Measurements from ENCODE around the gene TLCD3A. TPM values are rescaled to one million over a fixed set of nuclear protein-coding genes. Genes with fewer than 3 reads are reported as not detected.
"Not testable (repeated sequence)": the region's sequence is repeated elsewhere in the genome, so short reads cannot be mapped to it uniquely, and the experiment has no call there.

TLCD3A gene
- total RNA-seq, 4 donors from 2014 or later, result 2.8 to 13.6 (median 7.1) TPM

GRCh38 chr17:774313-774584 is 41.9 kb downstream of the TLCD3A start:
- H3K36me3 ChIP-seq, result peaks cover 0 to 95% of the 10 kb centered on the region in 2 donors
- H3K4me3 ChIP-seq, result no peak overlapping the region
- H3K27ac ChIP-seq, result no peak overlapping the region
- WGBS, 2 donors (ENCODE audit: low coverage in 1 of 2), result 76 to 84% methylated on average over 4 to 5 of the region's 5 CpGs
- H3K9me3 ChIP-seq, result no peaks in the 10 kb centered on the region
- TF ChIP-seq CTCF (IDR thresholded peaks at IDR 0.05), result no peak
- no peak for TF ChIP-seq POLR2AphosphoS5 (IDR thresholded peaks at IDR 0.05)
- no peak for TF ChIP-seq EP300 (IDR thresholded peaks at IDR 0.05)
- TF ChIP-seq POLR2A (IDR thresholded peaks at IDR 0.05), result no peak
- no peaks in the 10 kb centered on the region for H3K27me3 ChIP-seq
- no peak for ATAC-seq
- no peaks in the 10 kb centered on the region for H3K4me1 ChIP-seq

GRCh38 chr17:778096-778495 is 45.7 kb downstream of the TLCD3A start:
- H3K4me1 ChIP-seq, result peaks cover 0 to 20% (median 9%) of the 10 kb centered on the region in 3 donors
- no peak overlapping the region for H3K4me3 ChIP-seq
- no peaks in the 10 kb centered on the region for H3K9me3 ChIP-seq
- H3K36me3 ChIP-seq, result peaks cover 0 to 59% of the 10 kb centered on the region in 2 donors
- H3K27ac ChIP-seq, result no peak overlapping the region
- TF ChIP-seq POLR2AphosphoS5 (IDR thresholded peaks at IDR 0.05) (no peak), POLR2A (IDR thresholded peaks at IDR 0.05) (no peak), EP300 (IDR thresholded peaks at IDR 0.05) (no peak), CTCF (IDR thresholded peaks at IDR 0.05) (no peak)
- H3K27me3 ChIP-seq, result no peaks in the 10 kb centered on the region
- 63 to 93% methylated on average over 4 to 8 of the region's 11 CpGs for WGBS, 2 donors (ENCODE audit: low coverage in 1 of 2)
- ATAC-seq, result no peak

- H3K4me1 ChIP-seq, result peaks cover 3 to 48% (median 21%) of the 10 kb centered on the region in 3 donors
- no peaks in the 10 kb centered on the region for H3K27me3 ChIP-seq
- TF ChIP-seq EP300 (IDR thresholded peaks at IDR 0.05), result no peak
- TF ChIP-seq POLR2A (IDR thresholded peaks at IDR 0.05), result peak; percentile 75 to 79
- TF ChIP-seq CTCF (IDR thresholded peaks at IDR 0.05), result peak in 3 of 4 experiments; percentile 28 to 45 (median 35)
- TF ChIP-seq POLR2AphosphoS5 (IDR thresholded peaks at IDR 0.05), result peak; percentile 96
- WGBS, 2 donors (ENCODE audit: low coverage in 1 of 2), result 0% methylated on average over 37 to 50 of the region's 87 CpGs
- peak; percentile 98 for ATAC-seq
- H3K9me3 ChIP-seq, result no peaks in the 10 kb centered on the region
- H3K4me3 ChIP-seq, result peak within 1 kb of the TSS; percentile 68 to 81
- H3K36me3 ChIP-seq, result peaks cover 0 to 36% of the 10 kb centered on the region in 2 donors
- peak within 1 kb of the TSS; percentile 27 to 89 (median 86) for H3K27ac ChIP-seq
These were observed 49.7 kb downstream of the TLCD3A start, which contains the start of the genes GLOD4 and MRM3 for GRCh38 chr17:781805-782731. Gene GLOD4, minus strand, starts transcription at chr17:782280. Its CDS starts 25 bp downstream, at chr17:782255. Gene MRM3, plus strand, starts transcription at chr17:782353. Its CDS starts 26 bp downstream, at chr17:782379.

GRCh38 chr17:784143-784542 is 51.7 kb downstream of the TLCD3A start:
- Histone ChIP-seq H3K27me3 (no peaks in the 10 kb centered on the region), H3K36me3 (peaks cover 0 to 37% of the 10 kb centered on the region in 2 donors), H3K9me3 (no peaks in the 10 kb centered on the region), H3K27ac (no peak overlapping the region), H3K4me3 (no peak overlapping the region), H3K4me1 (peaks cover 3 to 48% (median 21%) of the 10 kb centered on the region in 3 donors)
- WGBS, 2 donors (ENCODE audit: low coverage in 1 of 2), result 65 to 71% methylated on average over 3 of the region's 3 CpGs
- ATAC-seq, result no peak
- no peak for TF ChIP-seq CTCF (IDR thresholded peaks at IDR 0.05)
- no peak for TF ChIP-seq POLR2AphosphoS5 (IDR thresholded peaks at IDR 0.05)
- no peak for TF ChIP-seq EP300 (IDR thresholded peaks at IDR 0.05)
- TF ChIP-seq POLR2A (IDR thresholded peaks at IDR 0.05), result no peak

GRCh38 chr17:785901-786300 is 53.5 kb downstream of the TLCD3A start:
- H3K9me3 ChIP-seq, H3K27ac ChIP-seq, ATAC-seq, H3K27me3 ChIP-seq, H3K4me3 ChIP-seq: not testable (repeated sequence)
- H3K4me1 ChIP-seq, result peaks cover 3 to 49% (median 21%) of the 10 kb centered on the region in 3 donors
- 89 to 95% methylated on average over 7 of the region's 7 CpGs for WGBS, 2 donors (ENCODE audit: low coverage in 1 of 2)
- peaks cover 0 to 50% of the 10 kb centered on the region in 2 donors for H3K36me3 ChIP-seq

Data from gastroesophageal sphincter (tissue), 4 donors.